Measurements from ENCODE around the gene PRRC2B.
"Not testable (repeated sequence)": the region's sequence is repeated elsewhere in the genome, so short reads cannot be mapped to it uniquely, and the experiment has no call there.

The PRRC2B gene

GRCh38 chr9:131511416-131511815 is 117.5 kb downstream of the PRRC2B start:
- TF ChIP-seq CTCF (IDR thresholded peaks at IDR 0.05; ENCODE audit: extremely low read depth, insufficient read depth, missing control alignments): no peak
- no peak for DNase-seq (ENCODE audit: low spot score)
- in situ Hi-C loops (cut with MboI; ENCODE audit: low pct_unique_long_range_greater_than_20kb, low sequenced_read_pairs, unreplicated experiment): no loop called here

- in situ Hi-C loops (cut with MboI; ENCODE audit: low pct_unique_long_range_greater_than_20kb, low sequenced_read_pairs, unreplicated experiment): no loop called here
- no peak for DNase-seq (ENCODE audit: low spot score)
- no peak for TF ChIP-seq CTCF (IDR thresholded peaks at IDR 0.05; ENCODE audit: extremely low read depth, insufficient read depth, missing control alignments)
Measured at GRCh38 chr9:131511880-131512279, 118.0 kb downstream of the PRRC2B start.

GRCh38 chr9:131513177-131513576 is 119.3 kb downstream of the PRRC2B start:
- DNase-seq (ENCODE audit: low spot score): no peak
- no peak for TF ChIP-seq CTCF (IDR thresholded peaks at IDR 0.05; ENCODE audit: extremely low read depth, insufficient read depth, missing control alignments)
- in situ Hi-C loops (cut with MboI; ENCODE audit: low pct_unique_long_range_greater_than_20kb, low sequenced_read_pairs, unreplicated experiment): no loop called here

- in situ Hi-C loops (cut with MboI; ENCODE audit: low pct_unique_long_range_greater_than_20kb, low sequenced_read_pairs, unreplicated experiment); DNase-seq (ENCODE audit: low spot score): not testable (repeated sequence)
Measured at GRCh38 chr9:131515559-131516031, 121.7 kb downstream of the PRRC2B start.

GRCh38 chr9:131516100-131516499 is 122.2 kb downstream of the PRRC2B start:
- no peak for TF ChIP-seq CTCF (IDR thresholded peaks at IDR 0.05; ENCODE audit: extremely low read depth, insufficient read depth, missing control alignments)
- DNase-seq (ENCODE audit: low spot score): no peak
- in situ Hi-C loops (cut with MboI; ENCODE audit: low pct_unique_long_range_greater_than_20kb, low sequenced_read_pairs, unreplicated experiment): no loop called here

- in situ Hi-C loops (cut with MboI; ENCODE audit: low pct_unique_long_range_greater_than_20kb, low sequenced_read_pairs, unreplicated experiment): no loop called here
- no peak for TF ChIP-seq CTCF (IDR thresholded peaks at IDR 0.05; ENCODE audit: extremely low read depth, insufficient read depth, missing control alignments)
- no peak for DNase-seq (ENCODE audit: low spot score)
Measured at GRCh38 chr9:131516930-131517329, 123.0 kb downstream of the PRRC2B start.

- no peak for TF ChIP-seq CTCF (IDR thresholded peaks at IDR 0.05; ENCODE audit: extremely low read depth, insufficient read depth, missing control alignments)
- DNase-seq (ENCODE audit: low spot score): no peak
- in situ Hi-C loops (cut with MboI; ENCODE audit: low pct_unique_long_range_greater_than_20kb, low sequenced_read_pairs, unreplicated experiment): no loop called here
Measured at GRCh38 chr9:131517761-131518190, 123.9 kb downstream of the PRRC2B start.
